ENCODE results near the gene OR52E5.

OR52E5 gene

DNA sequence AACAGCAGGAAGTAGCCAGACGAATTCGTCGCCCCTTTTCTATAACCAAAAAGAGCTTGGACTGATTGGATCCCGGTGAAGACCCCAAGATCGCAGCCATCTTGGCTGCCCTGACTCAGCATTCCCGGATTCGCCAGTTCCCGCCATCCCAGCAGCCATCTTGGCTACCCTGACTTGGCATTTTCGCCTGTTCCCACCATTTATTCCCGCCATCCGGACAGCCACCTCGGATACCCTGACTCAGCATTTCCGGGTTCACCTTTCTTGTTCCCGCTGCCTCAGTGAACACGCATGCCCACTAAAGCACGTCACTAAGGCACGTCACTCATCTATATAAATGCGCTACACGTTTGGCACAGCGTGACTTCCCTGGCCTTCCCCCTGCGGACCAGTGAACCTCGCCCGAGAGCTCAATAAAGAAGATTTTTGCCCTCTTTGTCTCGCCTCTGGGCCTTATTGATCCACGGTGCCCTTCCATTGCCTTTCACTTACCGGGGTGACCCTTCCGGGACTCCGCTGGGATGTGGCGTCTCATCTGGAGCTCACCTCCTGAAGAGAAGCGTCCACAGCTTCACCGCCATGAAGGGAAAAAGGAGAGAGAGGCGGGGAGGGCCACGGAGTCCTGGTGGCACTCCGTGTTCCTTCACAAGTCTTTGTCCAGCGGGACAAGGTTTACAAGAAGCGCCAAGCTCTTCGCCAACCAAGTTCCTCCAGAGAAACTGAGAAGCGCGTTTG lies 45.0 kb downstream of the OR52E5 start:
- no peak for DNase-seq

DNA sequence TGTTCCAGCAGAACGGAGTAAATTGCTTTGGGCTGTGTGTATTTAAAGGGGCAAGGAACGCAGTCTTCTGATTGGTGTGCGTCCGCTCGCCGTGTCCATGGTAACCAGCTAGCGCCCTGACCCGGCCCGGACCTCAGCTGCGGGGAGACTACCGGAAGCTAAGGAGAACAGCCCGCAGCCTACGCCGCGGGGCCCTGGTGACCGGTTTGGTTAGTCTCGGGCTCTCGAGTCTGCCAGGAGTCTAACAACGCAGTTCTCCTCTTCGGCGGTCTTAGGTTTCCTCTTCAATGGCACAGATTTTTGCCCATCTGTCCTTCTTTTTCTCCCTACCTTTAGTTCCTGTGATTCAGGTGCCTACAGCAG lies 45.6 kb downstream of the OR52E5 start:
- DNase-seq = no peak

DNA sequence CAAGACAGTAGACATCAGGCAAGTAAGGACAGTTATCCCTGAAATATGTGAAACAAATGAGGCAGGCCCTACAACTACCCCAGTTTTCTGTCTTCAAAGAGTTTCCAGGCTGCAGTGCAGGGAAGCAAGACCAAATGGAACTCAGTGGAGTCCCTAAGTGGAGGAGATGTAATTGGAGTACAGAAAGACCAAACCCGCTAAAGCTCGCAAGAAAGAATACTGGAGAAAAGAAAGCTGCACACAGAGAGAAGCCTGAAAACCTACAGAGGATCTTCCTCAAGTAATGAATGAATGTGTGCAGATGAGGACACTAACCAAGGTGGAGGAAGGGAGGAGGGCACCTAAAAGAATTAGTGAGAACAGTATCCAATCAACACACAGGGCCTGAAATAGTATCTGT lies 47.7 kb downstream of the OR52E5 start:
- DNase-seq = no peak

DNA sequence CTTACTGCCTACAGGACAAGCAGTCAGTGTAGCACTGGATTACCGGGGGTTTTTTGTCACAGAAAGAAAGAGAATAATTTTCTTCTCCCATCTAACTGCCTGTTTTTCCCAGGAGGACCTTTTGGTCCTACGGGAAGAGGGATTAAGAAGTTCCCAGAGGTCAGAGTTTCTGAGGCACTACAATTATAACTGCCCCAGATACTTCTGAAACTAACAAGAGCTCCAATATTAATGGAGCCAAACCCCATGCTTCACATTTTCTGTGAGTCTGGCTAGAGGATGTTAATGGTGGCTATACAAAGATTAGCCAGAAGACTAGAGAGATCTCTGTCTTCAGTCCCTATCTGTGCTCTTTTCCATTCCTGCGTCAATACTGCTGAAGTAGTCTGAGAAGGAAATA lies 48.9 kb downstream of the OR52E5 start, which contains the start of gene OR56A3:
OR56A3 (plus strand) TSS at position 301 of the 400 bp plus-strand sequence. CDS start 5,096 bp downstream, outside the sequence.
- no peak for DNase-seq

All from T-helper 9 cell (primary cell).